IPS-20b (cell line): Measurements from ENCODE around the gene FRS2.

ENCODE experiments used
- H3K27ac ChIP-seq: one replicate; pipeline ENCODE4 v1.5.1; 2013; ENCODE audit warnings: low read length
- H3K27me3 ChIP-seq: 2 replicates; pipeline ENCODE4 v1.6.1; 2013; ENCODE audit warnings: mild to moderate bottlenecking, low read length, inconsistent platforms; ENCODE audit not compliant: insufficient read depth
- H3K36me3 ChIP-seq: 2 replicates; pipeline ENCODE4 v1.6.1; 2013; ENCODE audit warnings: low read depth, mild to moderate bottlenecking, inconsistent platforms, low read length, moderate library complexity; ENCODE audit not compliant: insufficient read depth
- H3K4me1 ChIP-seq: 2 replicates; pipeline ENCODE4 v1.6.1; 2013; ENCODE audit warnings: mild to moderate bottlenecking, control low read depth, inconsistent platforms, low read length, moderate library complexity; ENCODE audit not compliant: insufficient read depth
- H3K4me3 ChIP-seq: 2 replicates; pipeline ENCODE4 v1.5.1; 2013; ENCODE audit warnings: mild to moderate bottlenecking, low read length, inconsistent platforms
- H3K9ac ChIP-seq: 2 replicates; pipeline ENCODE4 v1.6.1; 2013; ENCODE audit warnings: low read depth, mild to moderate bottlenecking, inconsistent platforms, low read length, moderate library complexity
- H3K9me3 ChIP-seq: 2 replicates; pipeline ENCODE4 v1.6.1; 2013; ENCODE audit warnings: mild to moderate bottlenecking, low read depth, low read length, inconsistent platforms; ENCODE audit not compliant: insufficient read depth

FRS2 gene

DNA sequence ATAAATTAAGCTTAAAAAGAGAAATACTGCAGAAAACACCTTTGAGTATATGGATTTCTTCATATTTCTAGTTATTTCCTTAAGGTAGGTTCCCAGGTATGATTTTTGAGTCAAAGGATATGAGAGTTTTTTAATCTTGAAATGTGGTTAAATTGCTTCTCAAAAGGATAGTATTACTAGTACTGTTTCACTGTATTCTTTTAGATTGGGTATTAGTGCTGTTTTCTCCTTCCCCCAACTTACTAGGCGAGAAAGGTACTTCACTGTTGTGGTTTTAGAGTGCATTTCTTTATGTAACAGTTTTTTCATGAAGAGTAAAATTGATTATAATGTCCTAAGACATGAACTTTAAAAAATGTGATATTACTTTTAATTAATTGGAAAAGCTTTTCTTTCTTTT lies 13.5 kb downstream of the FRS2 start:
- Histone ChIP-seq H3K9me3 (peaks cover 10% of the 10 kb centered on the region; the same call in 1 of the 2 replicates), H3K36me3 (peaks cover 14% of the 10 kb centered on the region), H3K9ac (no peak overlapping the region), H3K27me3 (no peaks in the 10 kb centered on the region), H3K27ac (no peak overlapping the region), H3K4me1 (0 out of 2 replicates have a peak, but pooled peaks cover 5% of the 10 kb centered on the region), H3K4me3 (no peak overlapping the region)

DNA sequence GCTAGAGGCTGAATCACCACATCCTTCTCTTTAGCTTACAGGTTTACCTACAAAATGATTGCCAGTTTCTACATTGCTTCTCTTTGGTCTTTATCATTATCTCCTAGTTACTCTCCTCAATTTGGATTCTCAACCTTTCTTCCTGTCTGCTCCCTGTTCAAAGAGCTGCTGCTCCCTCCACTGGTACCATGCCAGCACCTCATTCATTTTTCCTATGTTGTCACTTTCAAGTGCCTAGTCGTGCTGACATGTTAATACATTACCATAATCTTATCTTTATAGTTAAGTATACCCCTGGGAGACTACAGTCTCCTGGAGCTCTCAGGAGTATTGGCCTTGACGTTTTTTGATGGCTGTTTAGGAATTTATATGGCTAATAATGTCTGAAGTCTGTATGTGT lies 14.2 kb downstream of the FRS2 start:
- Histone ChIP-seq H3K27ac (no peak overlapping the region), H3K9me3 (peaks cover 10% of the 10 kb centered on the region; the same call in 1 of the 2 replicates), H3K9ac (no peak overlapping the region), H3K4me1 (0 out of 2 replicates have a peak, but pooled peaks cover 5% of the 10 kb centered on the region), H3K36me3 (peaks cover 14% of the 10 kb centered on the region), H3K27me3 (no peaks in the 10 kb centered on the region), H3K4me3 (no peak overlapping the region)

DNA sequence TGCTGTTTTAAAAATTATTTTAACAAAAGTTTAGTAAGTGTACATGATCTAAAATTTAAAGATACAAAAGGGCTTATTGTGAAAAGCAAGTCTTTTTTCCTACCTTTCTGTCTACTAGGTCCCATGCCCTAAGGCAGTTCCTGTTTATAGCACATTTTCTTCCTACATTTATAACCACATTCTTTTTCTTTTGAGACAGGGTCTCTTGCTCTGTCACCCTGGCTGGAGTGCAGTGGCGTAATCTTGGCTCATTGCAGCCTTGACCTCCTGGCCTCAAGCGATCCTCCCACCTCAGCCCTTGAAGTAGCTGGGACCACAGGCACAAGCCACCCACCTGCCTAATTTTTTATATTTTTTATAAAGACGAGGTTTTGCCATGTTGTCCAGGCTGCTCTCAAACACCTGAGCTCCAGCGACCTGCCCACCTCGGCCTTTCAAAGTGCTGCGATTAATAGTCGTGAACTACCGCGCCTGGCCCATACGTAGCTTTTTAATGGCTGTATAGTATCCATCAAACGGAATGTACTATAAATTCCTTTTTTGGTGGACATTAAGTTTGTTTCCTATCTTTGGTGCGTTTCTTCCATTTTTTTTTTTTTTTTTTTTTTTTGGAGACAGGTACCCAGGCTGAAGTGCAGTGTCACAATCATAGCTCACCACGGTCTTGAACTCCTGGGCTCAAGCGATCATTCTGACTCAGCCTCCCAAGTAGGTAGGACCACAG lies 20.9 kb downstream of the FRS2 start:
- Histone ChIP-seq H3K4me1 (no peaks in the 10 kb centered on the region), H3K9ac (no peak overlapping the region), H3K9me3 (peaks cover 10% of the 10 kb centered on the region; the same call in 1 of the 2 replicates), H3K4me3 (no peak overlapping the region), H3K27me3 (no peaks in the 10 kb centered on the region), H3K27ac (no peak overlapping the region), H3K36me3 (peaks cover 18% of the 10 kb centered on the region)

DNA sequence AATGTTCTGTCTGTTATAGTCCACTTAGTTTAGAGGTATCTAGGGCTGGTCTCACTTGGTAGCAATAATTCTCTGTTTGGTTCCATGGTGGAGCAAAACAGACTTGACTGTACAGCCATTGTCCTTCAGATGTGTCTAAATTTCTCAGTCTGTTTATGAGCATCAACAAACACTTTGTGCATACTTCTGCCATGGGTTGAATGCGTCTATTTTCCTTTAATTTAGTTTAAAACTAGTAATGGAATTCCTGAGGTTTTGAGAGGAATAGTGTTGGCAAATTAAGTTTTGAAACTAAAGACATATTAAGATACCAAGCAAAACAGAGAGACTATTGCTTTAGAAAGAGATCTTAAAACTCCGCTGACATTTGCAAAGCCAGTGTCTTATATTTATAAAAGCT lies 22.6 kb downstream of the FRS2 start:
- H3K4me3 ChIP-seq: no peak overlapping the region
- H3K9me3 ChIP-seq: no peaks in the 10 kb centered on the region
- H3K4me1 ChIP-seq: 0 out of 2 replicates have a peak, but pooled peaks cover 4% of the 10 kb centered on the region
- no peak overlapping the region for H3K27ac ChIP-seq
- no peak overlapping the region for H3K9ac ChIP-seq
- H3K27me3 ChIP-seq: no peaks in the 10 kb centered on the region
- H3K36me3 ChIP-seq: peaks cover 6% of the 10 kb centered on the region; the same call in 1 of the 2 replicates

DNA sequence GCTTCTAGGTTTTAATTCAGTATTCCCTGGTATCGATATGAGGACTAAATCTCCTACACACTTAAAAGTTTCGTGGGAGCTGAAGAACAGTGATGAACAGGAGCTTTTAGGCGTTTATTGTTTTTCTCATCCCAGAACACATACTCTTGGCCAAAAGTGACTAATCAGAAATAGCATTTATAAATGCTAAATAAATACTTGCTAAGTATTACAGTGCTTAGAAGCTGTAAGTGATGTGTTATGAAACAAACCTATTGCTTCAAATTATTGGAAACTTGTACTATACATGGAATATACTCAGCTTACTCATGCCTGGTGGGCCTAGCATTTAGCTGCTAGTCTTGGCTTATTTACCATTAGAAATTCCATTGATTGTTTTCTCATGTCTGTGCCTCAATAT lies 24.9 kb downstream of the FRS2 start:
- no peak overlapping the region for H3K9ac ChIP-seq
- no peak overlapping the region for H3K27ac ChIP-seq
- H3K27me3 ChIP-seq: no peaks in the 10 kb centered on the region
- H3K9me3 ChIP-seq: no peaks in the 10 kb centered on the region
- no peak overlapping the region for H3K4me3 ChIP-seq
- peaks cover 5% of the 10 kb centered on the region; the same call in 1 of the 2 replicates for H3K4me1 ChIP-seq
- 0 out of 2 replicates have a peak, but pooled peaks cover 4% of the 10 kb centered on the region for H3K36me3 ChIP-seq

DNA sequence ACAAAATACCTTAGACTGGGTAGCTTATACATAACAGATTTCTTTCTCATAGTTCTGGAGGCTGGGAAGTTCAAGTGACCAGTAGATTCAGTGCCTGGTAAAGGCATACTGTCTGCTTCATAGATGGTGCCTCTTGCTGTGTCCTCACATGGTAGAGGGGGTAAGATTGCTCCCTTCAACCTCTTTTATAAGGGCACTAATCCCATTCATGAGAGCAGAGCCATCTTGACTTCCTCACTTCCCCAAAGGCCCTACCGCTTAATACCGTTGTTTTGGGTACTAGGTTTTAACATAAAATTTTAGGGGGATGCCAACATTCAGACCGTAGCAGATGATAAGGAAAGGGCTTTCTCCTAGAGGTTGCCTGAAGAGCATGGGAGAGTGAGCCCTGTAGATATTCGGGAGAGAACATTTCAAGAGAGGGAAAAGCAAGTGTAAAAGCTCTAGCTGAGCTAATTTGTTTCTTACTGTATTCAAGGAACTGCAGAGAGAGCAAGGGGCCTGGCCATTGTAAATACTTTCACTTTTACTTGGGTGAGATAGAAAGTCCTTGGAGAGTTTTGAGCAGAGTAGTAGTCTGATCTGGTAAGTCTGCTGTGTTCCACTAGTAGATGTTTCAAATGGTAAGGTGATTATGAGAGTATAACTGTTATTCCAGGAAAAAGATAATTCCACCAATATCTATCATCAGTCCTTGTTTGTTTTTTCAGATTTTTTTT lies 27.3 kb downstream of the FRS2 start:
- no peak overlapping the region for H3K9ac ChIP-seq
- peaks cover 7% of the 10 kb centered on the region; the same call in 1 of the 2 replicates for H3K4me1 ChIP-seq
- H3K36me3 ChIP-seq: no peaks in the 10 kb centered on the region
- no peak overlapping the region for H3K27ac ChIP-seq
- H3K9me3 ChIP-seq: no peaks in the 10 kb centered on the region
- H3K27me3 ChIP-seq: no peaks in the 10 kb centered on the region
- H3K4me3 ChIP-seq: no peak overlapping the region

DNA sequence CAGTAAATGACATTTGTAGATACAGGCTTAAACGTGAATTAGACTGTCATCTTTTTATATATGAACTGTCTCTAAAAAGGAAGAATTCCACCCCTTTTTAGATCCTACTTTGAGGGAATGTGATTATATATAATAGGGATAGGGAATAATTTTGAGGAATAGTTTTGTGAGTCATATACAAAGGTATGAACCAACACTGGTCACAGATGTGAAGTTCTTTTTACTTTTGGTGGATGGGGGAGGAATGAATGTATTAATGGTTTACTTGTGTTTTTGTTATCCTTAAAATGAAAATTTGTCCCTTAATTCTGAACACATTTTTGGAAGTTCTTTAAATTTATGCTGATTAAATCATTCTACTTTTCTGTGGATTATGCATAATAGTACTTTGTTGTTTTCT lies 30.4 kb downstream of the FRS2 start:
- H3K36me3 ChIP-seq: no peaks in the 10 kb centered on the region
- no peaks in the 10 kb centered on the region for H3K27me3 ChIP-seq
- no peak overlapping the region for H3K27ac ChIP-seq
- H3K9ac ChIP-seq: no peak overlapping the region
- peaks cover 7% of the 10 kb centered on the region; the same call in 1 of the 2 replicates for H3K4me1 ChIP-seq
- no peaks in the 10 kb centered on the region for H3K9me3 ChIP-seq
- H3K4me3 ChIP-seq: no peak overlapping the region

DNA sequence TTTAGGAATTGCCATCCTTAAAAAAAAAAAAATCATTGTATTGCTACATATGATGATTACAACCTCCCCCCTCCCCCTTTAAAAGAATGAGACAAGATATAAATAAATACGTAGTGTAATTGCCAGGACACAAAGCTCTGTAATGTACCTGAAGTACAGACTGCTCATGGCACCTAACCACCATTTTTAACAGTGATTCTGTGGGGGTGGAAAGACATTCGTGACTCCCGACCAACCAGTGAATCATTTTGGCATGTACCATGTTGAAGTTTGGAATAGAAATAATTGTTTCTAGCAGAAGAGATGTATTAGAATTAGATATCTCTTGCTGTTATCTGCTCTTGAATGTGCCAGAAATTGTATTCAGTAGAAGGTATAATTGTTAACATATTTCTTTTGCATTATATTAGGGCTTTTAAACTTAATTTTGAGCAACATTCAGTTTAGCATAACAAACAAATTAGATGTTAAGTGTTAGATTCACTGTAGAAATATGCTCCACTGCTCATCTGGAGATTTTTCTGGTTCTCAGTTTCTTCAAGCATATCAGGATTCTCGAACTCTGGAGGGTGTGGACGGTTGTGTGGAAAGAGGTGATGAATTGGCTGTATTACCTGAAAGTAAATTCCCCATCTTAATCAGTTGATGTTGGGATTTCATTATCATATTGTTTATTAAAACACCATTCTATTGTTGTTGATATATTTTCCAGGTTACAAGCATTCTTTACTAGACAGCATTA lies 31.1 kb downstream of the FRS2 start:
- Histone ChIP-seq H3K27me3 (no peaks in the 10 kb centered on the region), H3K9ac (no peak overlapping the region), H3K4me3 (no peak overlapping the region), H3K9me3 (no peaks in the 10 kb centered on the region), H3K4me1 (peaks cover 7% of the 10 kb centered on the region; the same call in 1 of the 2 replicates), H3K27ac (no peak overlapping the region), H3K36me3 (no peaks in the 10 kb centered on the region)

DNA sequence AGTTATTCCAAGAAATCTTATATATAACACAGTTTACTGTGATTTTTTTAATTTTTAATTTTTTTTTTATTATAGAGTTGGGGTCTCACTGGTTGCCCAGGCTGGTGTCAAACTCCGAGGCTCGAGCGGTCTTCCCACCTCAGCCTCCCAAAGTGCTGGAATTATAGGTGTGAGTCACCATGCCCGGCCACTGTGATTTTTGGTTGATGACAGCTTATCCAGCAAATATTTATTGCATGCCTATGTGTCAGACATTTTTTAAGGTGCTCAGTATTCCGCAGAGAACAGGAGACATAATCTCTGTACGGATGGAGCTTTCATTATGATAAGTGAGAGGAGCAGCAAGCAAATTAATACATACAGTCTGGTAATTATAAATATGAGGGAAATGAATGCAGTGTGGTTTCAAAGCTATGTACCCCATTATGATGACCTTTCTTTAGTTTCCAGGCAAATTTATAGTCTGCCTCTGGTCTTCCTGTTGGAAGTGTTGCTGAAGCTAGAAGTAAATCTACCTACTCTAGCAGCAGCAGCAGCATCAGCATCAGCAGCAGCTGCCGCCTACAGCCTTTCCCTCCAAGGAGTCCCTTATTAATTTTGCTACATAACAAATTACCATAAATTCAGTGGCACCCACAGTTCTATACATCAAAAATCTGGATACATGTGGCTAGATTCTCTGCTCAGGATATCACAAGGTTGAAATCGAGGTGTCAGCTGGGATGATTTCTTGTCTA lies 32.3 kb downstream of the FRS2 start:
- H3K4me1 ChIP-seq: peaks cover 2% of the 10 kb centered on the region; the same call in 1 of the 2 replicates
- no peak overlapping the region for H3K4me3 ChIP-seq
- H3K36me3 ChIP-seq: no peaks in the 10 kb centered on the region
- no peaks in the 10 kb centered on the region for H3K27me3 ChIP-seq
- no peaks in the 10 kb centered on the region for H3K9me3 ChIP-seq
- H3K27ac ChIP-seq: no peak overlapping the region
- H3K9ac ChIP-seq: no peak overlapping the region

DNA sequence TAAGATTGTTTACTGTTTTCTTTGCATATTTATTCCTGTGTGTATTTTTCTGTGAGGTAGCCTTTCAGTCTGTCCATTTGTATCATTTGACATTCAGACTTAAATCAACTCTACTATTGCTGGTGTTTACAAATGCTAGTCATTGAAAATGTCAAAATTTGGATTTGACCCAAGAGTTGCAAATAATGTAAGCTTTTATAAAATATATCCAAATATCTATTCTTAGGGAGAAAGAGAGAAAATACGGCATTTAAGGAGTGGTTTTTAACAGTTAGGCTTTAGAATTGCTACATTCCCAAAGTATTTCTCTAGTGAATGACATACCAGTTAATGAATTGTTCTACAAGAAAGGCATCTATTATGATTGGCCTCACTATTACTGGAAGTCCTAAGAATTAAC lies 37.9 kb downstream of the FRS2 start:
- H3K4me1 ChIP-seq: peaks cover 31% of the 10 kb centered on the region
- no peaks in the 10 kb centered on the region for H3K27me3 ChIP-seq
- H3K9me3 ChIP-seq: no peaks in the 10 kb centered on the region
- no peak overlapping the region for H3K4me3 ChIP-seq
- no peak overlapping the region for H3K9ac ChIP-seq
- H3K36me3 ChIP-seq: no peaks in the 10 kb centered on the region
- no peak overlapping the region for H3K27ac ChIP-seq

DNA sequence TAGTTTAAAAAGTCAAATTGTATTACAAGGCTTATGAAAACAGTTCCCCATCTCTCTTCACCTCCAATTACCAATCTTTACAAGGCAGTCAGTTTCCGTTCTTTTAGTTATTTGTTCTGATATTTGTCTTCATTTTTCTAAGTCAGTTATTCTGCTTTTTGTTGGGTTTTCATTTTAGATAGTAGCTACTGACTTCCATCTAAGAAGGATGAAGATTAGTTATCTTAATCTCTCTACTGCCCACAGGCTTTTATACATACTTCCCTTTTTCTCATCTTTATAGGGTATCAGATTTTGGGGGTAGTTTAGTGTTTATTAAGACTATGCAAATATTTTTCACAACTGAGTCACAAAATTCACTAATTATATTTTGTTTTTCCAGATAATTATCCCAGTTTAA lies 38.4 kb downstream of the FRS2 start:
- Histone ChIP-seq H3K9me3 (no peaks in the 10 kb centered on the region), H3K4me1 (peaks cover 34% of the 10 kb centered on the region), H3K9ac (no peak overlapping the region), H3K4me3 (no peak overlapping the region), H3K27me3 (no peaks in the 10 kb centered on the region), H3K36me3 (no peaks in the 10 kb centered on the region), H3K27ac (no peak overlapping the region)
